SK-N-MC (cell line): ENCODE results near the gene UPP1.

Source experiments
- EZH2 ChIP-seq: fragments of 200-600 bp; sonication (generic); IDR thresholded peaks from one replicate; pipeline ENCODE4 v1.6.1; 2017; ENCODE audit warnings: antibody characterized with exemption
- FOXP2 ChIP-seq: optimal IDR thresholded peaks from 2 replicates; pipeline ENCODE3; 2011; ENCODE audit warnings: mild to moderate bottlenecking, moderate library complexity; ENCODE audit not compliant: insufficient read depth; ENCODE audit errors: extremely low read length, control extremely low read depth
- POLR2AphosphoS5 ChIP-seq: IDR thresholded peaks from 2 replicates; pipeline ENCODE4 v1.6.1; 2012; ENCODE audit warnings: mild to moderate bottlenecking, low read depth, low read length, borderline replicate concordance

GRCh38 chr7:48126037-48126436 is 37.0 kb downstream of the UPP1 start:
- no peak for TF ChIP-seq POLR2AphosphoS5
- no peak for TF ChIP-seq FOXP2
- no peak for TF ChIP-seq EZH2
